NT2/D1 (cell line): ENCODE measurements around the gene COMTD1.
"Not testable (repeated sequence)": the region's sequence is repeated elsewhere in the genome, so short reads cannot be mapped to it uniquely, and the experiment has no call there.

Experiments
- DNase-seq: peaks from one replicate; pipeline ENCODE4 v3.0.0-alpha.2; 2011; ENCODE audit warnings: low read depth, low spot score
- H3K27me3 ChIP-seq: 2 replicates; pipeline ENCODE4 v1.6.0; 2011; ENCODE audit warnings: mild to moderate bottlenecking; ENCODE audit not compliant: insufficient read length, insufficient read depth
- H3K36me3 ChIP-seq: 2 replicates; pipeline ENCODE4 v1.6.1; 2011; ENCODE audit warnings: mild to moderate bottlenecking, low read length, mixed read lengths; ENCODE audit not compliant: insufficient read depth, insufficient read length
- H3K4me1 ChIP-seq: 2 replicates; pipeline ENCODE4 v1.5.1; 2011; ENCODE audit not compliant: insufficient read depth, insufficient read length
- H3K4me3 ChIP-seq: 2 replicates; pipeline ENCODE4 v1.5.1; 2011; ENCODE audit warnings: low read depth; ENCODE audit not compliant: insufficient read length
- H3K9ac ChIP-seq: 2 replicates; pipeline ENCODE4 v1.6.0; 2011; ENCODE audit warnings: low read depth; ENCODE audit not compliant: insufficient read length
- H3K9me3 ChIP-seq: 2 replicates; pipeline ENCODE4 v1.5.1; 2011; ENCODE audit warnings: mild to moderate bottlenecking, low read length; ENCODE audit not compliant: insufficient read depth
- SUZ12 ChIP-seq: IDR thresholded peaks from 2 replicates; pipeline ENCODE4 v1.6.1; 2011; ENCODE audit not compliant: insufficient read length, insufficient read depth; ENCODE audit errors: extremely low read depth
- YY1 ChIP-seq: IDR thresholded peaks from 2 replicates; pipeline ENCODE4 v1.6.1; 2011; ENCODE audit not compliant: insufficient read length, insufficient read depth
- ZNF274 ChIP-seq: IDR thresholded peaks from 2 replicates; pipeline ENCODE4 v1.6.1; 2011; ENCODE audit warnings: mild to moderate bottlenecking, low read depth, low read length

COMTD1 gene

GRCh38 chr10:75203724-75204123, 32.0 kb downstream of the COMTD1 start:
- H3K4me3 ChIP-seq = no peak overlapping the region
- H3K36me3 ChIP-seq = no peaks in the 10 kb centered on the region
- DNase-seq = no peak
- no peaks in the 10 kb centered on the region for H3K9me3 ChIP-seq
- H3K4me1 ChIP-seq = no peaks in the 10 kb centered on the region
- no peaks in the 10 kb centered on the region for H3K27me3 ChIP-seq
- no peak for TF ChIP-seq ZNF274
- TF ChIP-seq YY1 = no peak
- TF ChIP-seq SUZ12 = no peak
- no peak overlapping the region for H3K9ac ChIP-seq

- H3K27me3 ChIP-seq, DNase-seq, H3K4me1 ChIP-seq, H3K4me3 ChIP-seq, H3K9ac ChIP-seq, H3K36me3 ChIP-seq, H3K9me3 ChIP-seq: not testable (repeated sequence)
These were observed 32.6 kb downstream of the COMTD1 start for GRCh38 chr10:75203046-75203620.

GRCh38 chr10:75202321-75203045, 33.3 kb downstream of the COMTD1 start:
- TF ChIP-seq ZNF274 = no peak
- TF ChIP-seq SUZ12 = no peak
- TF ChIP-seq YY1 = no peak
- H3K9ac ChIP-seq = no peak overlapping the region
- DNase-seq = no peak

GRCh38 chr10:75201793-75202307, 33.9 kb downstream of the COMTD1 start:
- H3K9me3 ChIP-seq = no peaks in the 10 kb centered on the region
- no peaks in the 10 kb centered on the region for H3K27me3 ChIP-seq
- H3K36me3 ChIP-seq = no peaks in the 10 kb centered on the region
- no peak overlapping the region for H3K4me3 ChIP-seq
- no peak for DNase-seq
- H3K4me1 ChIP-seq = no peaks in the 10 kb centered on the region
- no peak for TF ChIP-seq SUZ12
- TF ChIP-seq YY1 = no peak
- no peak for TF ChIP-seq ZNF274
- H3K9ac ChIP-seq = no peak overlapping the region

More at GRCh38 chr10:75202321-75203045, 33.3 kb downstream of the COMTD1 start:
- Histone ChIP-seq H3K36me3 (no peaks in the 10 kb centered on the region), H3K9me3 (no peaks in the 10 kb centered on the region), H3K4me3 (no peak overlapping the region), H3K4me1 (no peaks in the 10 kb centered on the region), H3K27me3 (no peaks in the 10 kb centered on the region)

- H3K4me3 ChIP-seq, H3K9ac ChIP-seq, H3K27me3 ChIP-seq, DNase-seq, H3K9me3 ChIP-seq, H3K36me3 ChIP-seq, H3K4me1 ChIP-seq: not testable (repeated sequence)
These were observed 35.8 kb downstream of the COMTD1 start for GRCh38 chr10:75199949-75200348.

GRCh38 chr10:75197906-75198305, 37.9 kb downstream of the COMTD1 start:
- Histone ChIP-seq H3K36me3 (no peaks in the 10 kb centered on the region), H3K9ac (no peak overlapping the region)

GRCh38 chr10:75197066-75197465, 38.7 kb downstream of the COMTD1 start:
- H3K4me1 ChIP-seq = no peaks in the 10 kb centered on the region
- H3K4me3 ChIP-seq = no peak overlapping the region
- no peaks in the 10 kb centered on the region for H3K27me3 ChIP-seq
- H3K9me3 ChIP-seq = no peaks in the 10 kb centered on the region
- TF ChIP-seq SUZ12 (no peak), ZNF274 (no peak), YY1 (no peak)
- no peaks in the 10 kb centered on the region for H3K36me3 ChIP-seq
- DNase-seq = no peak
- H3K9ac ChIP-seq = no peak overlapping the region

More at GRCh38 chr10:75197906-75198305, 37.9 kb downstream of the COMTD1 start:
- DNase-seq = no peak
- no peak overlapping the region for H3K4me3 ChIP-seq
- H3K27me3 ChIP-seq = no peaks in the 10 kb centered on the region
- H3K9me3 ChIP-seq = no peaks in the 10 kb centered on the region
- TF ChIP-seq YY1 (no peak), ZNF274 (no peak), SUZ12 (no peak)
- H3K4me1 ChIP-seq = no peaks in the 10 kb centered on the region
